ENCODE measurements around the gene ZNF641. TPM values are rescaled to one million over a fixed set of nuclear protein-coding genes. Genes with fewer than 3 reads are reported as not detected.
A peak's percentile ranks its signal among the peaks of the same experiment; 100 is the strongest.

Gene ZNF641
- total and polyA plus RNA-seq, 2 of the 13 experiments (the other 11 are each of a cell fraction or from before 2014, with no cell fraction given): 4.4 to 6.6 TPM

GRCh38 chr12:48351022-48351708 lies 446 bp upstream of the ZNF641 start:
- Histone ChIP-seq H3K4me1 (ENCODE audit: insufficient read depth, low read length) (peaks cover 24% of the 10 kb centered on the region), H3K4me3 (replicated peaks in 1 of 3; ENCODE audit: insufficient read depth in 1 of 3, low read depth in 2 of 3, low read length in 3 of 3) (peak overlapping the region; percentile 83 to 96 (median 89)), H3K9ac (ENCODE audit: insufficient read depth, low read depth, low read length) (peak overlapping the region; percentile 81), H3K4me2 (ENCODE audit: low read depth, low read length) (peak overlapping the region; percentile 93), H3K27ac (ENCODE audit: extremely low read length, insufficient read depth, low read length) (peak overlapping the region; percentile 62), H2AFZ (ENCODE audit: low read length) (peak overlapping the region; percentile 97), H4K20me1 (ENCODE audit: insufficient read depth, low read length) (no peaks in the 10 kb centered on the region), H3K27me3 (ENCODE audit: control insufficient read depth in 1 of 2, insufficient read depth in 2 of 2, low read length in 2 of 2) (no peaks in the 10 kb centered on the region; a peak in 1 of 5 replicates), H3K79me2 (ENCODE audit: insufficient read depth, low read length) (no peaks in the 10 kb centered on the region), H3K36me3 (replicated peaks in 1 of 2; ENCODE audit: control insufficient read depth in 1 of 2, insufficient read depth in 2 of 2, low read length in 2 of 2) (peaks cover 1 to 10% of the 10 kb centered on the region in 2 experiments; a peak in 2 of 5 replicates), H3K9me3 (ENCODE audit: low read length) (no peaks in the 10 kb centered on the region)
- FAIRE-seq (no peak), DNase-seq (ENCODE audit: low spot score) (peak; percentile 47), ATAC-seq (peak; percentile 89)
- WGBS (ENCODE audit: low lambda C conversion rate): 3% methylated on average over 18 of the region's 36 CpGs
- ChIA-PET CTCF (ENCODE audit: low intra/inter-chr PET ratio, low total read pairs) (no interaction called here), POLR2A (no interaction called here)
- in situ Hi-C loops (cut with HindIII; ENCODE audit: extremely low pct_ligation_motif_present, low pct_unique_long_range_greater_than_20kb): no loop called here
- no TSS peak for BruUV-seq (replicated peaks)
- intact Hi-C loops (cut with micrococcal nuclease; ENCODE audit: unreplicated experiment): no loop called here
- peak; percentile 51; the same call in 1 of the 2 replicates for TF ChIP-seq ARID5B (CRISPR knock-in tag; IDR thresholded peaks at IDR 0.05)
- TF ChIP-seq MED1 (CRISPR knock-in tag; IDR thresholded peaks at IDR 0.05): 0 out of 2 replicates have a peak, but pooled peaks have one; percentile 18
- TF ChIP-seq SNAPC2 (CRISPR knock-in tag; IDR thresholded peaks at IDR 0.05): no peak
- peak; percentile 75 for TF ChIP-seq ZFY (CRISPR knock-in tag; IDR thresholded peaks at IDR 0.05)
- peak; percentile 58; the same call in 1 of the 2 replicates for TF ChIP-seq ZNF766 (CRISPR knock-in tag; IDR thresholded peaks at IDR 0.05; ENCODE audit: borderline replicate concordance)
- peak; percentile 8; the same call in 1 of the 2 replicates for TF ChIP-seq TAF1 (CRISPR knock-in tag; IDR thresholded peaks at IDR 0.05)
- TF ChIP-seq AFF4 (CRISPR knock-in tag; IDR thresholded peaks at IDR 0.05): no peak
- TF ChIP-seq CBX5 (CRISPR knock-in tag; IDR thresholded peaks at IDR 0.05; ENCODE audit: borderline replicate concordance): 0 out of 2 replicates have a peak, but pooled peaks have one; percentile 27
- no peak for TF ChIP-seq ZNF703 (CRISPR knock-in tag; IDR thresholded peaks at IDR 0.05; ENCODE audit: borderline replicate concordance)
- 0 out of 2 replicates have a peak, but pooled peaks have one; percentile 32 for TF ChIP-seq MIER2 (CRISPR knock-in tag; IDR thresholded peaks at IDR 0.05)
- TF ChIP-seq NONO (IDR thresholded peaks at IDR 0.05): no peak
- no peak for TF ChIP-seq NONO (CRISPR knock-in tag; conservative IDR thresholded peaks at IDR 0.05)
- TF ChIP-seq RXRB (CRISPR knock-in tag; IDR thresholded peaks at IDR 0.05; ENCODE audit: borderline replicate concordance): peak; percentile 17; the same call in 1 of the 2 replicates
- TF ChIP-seq ZNF776 (CRISPR knock-in tag; IDR thresholded peaks at IDR 0.05): no peak
- no peak for TF ChIP-seq MAZ (IDR thresholded peaks at IDR 0.05; ENCODE audit: borderline replicate concordance, low read depth, low read length)
- peak; percentile 3; the same call in 1 of the 2 replicates for TF ChIP-seq MAZ (CRISPR knock-in tag; IDR thresholded peaks at IDR 0.05; ENCODE audit: low read depth)
- TF ChIP-seq YEATS4 (CRISPR knock-in tag; IDR thresholded peaks at IDR 0.05; ENCODE audit: borderline replicate concordance): peak; percentile 73; the same call in 1 of the 2 replicates

Measured in HepG2 (cell line).